ENCODE data around the gene CAB39.
A peak's percentile ranks its signal among the peaks of the same experiment; 100 is the strongest.

The CAB39 gene

DNA sequence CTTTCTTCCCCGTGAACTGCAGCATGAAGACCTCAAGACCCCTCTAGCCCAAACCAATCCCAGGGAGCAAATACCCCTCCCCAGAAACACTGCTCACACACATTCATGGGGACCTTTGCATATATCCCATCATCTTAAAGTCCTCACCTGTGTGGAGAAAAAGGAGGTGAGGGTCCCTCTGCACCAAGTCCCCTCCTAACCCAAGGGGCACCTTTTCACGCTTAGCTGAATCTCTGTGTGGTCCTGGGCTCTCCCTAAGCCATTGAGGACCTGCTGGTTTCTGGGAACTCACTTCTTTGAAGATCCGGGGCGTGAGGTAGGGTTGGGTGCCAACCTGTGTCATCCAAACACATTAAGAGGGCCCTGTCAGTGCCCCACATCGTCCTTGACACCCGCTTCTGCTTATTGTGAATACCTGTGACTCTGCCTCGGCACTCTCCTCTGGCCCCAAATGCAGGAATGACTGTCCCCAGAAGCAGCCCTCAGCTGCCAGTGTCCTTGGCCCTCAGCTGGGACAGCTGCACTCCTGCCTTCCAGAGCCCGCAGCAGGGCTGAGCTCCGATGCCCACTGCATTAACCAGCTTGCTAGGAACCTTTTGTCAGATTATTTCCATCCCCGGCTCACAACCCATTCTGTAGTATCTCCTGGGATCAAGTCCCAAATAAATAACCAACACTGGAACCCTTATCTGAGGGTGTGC is 110.8 kb downstream of the CAB39 start:
- no peak for DNase-seq

DNA sequence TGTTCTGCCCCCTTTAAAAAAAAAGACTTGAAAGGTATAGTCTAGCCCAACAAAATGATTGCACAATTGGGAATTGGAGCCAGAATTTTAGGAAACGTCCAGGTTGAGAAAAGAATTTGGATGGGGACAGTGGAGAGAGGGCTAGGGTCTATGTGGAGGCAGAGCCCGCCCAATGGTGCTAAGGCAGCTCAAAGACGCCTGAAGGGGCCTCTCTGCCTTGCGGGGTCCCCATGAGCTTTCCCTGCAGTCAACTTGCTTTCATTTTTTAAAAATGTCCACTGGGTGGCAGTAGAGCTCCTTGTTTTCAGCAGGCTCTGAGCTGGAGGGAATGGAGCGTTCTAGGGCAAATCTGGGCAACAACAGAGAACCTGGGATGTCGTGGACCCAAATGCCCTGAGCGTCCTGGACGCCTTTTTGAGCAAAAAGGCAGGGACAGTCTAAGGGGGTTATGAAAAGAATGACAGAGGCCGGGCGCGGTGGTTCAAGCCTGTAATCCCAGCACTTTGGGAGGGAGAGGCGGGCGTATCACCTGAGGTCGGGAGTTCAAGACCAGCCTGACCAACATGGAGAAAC is 111.8 kb downstream of the CAB39 start:
- DNase-seq, result peak; percentile 55

DNA sequence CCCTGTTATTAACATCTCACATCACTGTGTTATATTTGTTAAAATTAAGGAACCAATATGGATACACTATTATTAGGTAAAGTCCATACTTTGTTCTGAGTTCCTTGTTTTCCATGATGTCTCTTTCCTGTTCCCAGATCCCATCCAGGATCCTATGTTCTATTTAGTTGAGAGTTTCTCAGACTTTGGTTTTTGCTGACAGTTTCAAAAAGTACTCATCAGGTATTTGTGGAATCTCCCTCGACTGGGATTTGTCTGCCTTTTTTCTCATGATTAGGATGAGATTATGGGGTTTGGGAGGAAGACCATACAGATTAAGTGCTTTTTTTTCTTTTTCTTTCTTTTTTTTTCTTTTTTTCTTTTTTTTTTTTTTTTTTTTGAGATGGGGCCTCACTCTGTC is 112.7 kb downstream of the CAB39 start:
- no peak for DNase-seq

DNA sequence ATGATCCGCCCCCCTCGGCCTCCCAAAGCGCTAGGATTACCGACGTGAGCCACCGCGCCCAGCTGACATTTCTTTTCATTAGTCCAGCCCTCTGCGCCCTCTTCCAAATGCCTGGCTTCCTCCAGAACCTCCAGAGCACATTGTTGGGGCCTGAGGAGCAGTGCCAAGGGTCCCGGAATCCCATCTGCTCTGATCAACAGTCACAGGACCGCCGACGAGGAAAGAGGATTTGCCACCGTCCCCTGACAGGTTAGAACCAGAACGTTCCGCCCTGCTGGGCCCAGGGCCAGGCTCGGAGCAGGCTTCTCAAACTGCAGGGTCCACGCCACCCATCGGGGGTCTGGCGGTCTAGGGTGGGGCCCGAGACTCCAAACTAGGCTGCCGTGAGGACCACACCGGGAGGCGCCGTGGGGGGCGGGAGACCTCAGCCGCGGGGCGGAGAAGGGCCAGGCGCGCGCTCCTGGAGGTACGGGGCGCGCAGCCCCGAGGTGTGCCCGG is 115.2 kb downstream of the CAB39 start:
- no peak for DNase-seq

DNA sequence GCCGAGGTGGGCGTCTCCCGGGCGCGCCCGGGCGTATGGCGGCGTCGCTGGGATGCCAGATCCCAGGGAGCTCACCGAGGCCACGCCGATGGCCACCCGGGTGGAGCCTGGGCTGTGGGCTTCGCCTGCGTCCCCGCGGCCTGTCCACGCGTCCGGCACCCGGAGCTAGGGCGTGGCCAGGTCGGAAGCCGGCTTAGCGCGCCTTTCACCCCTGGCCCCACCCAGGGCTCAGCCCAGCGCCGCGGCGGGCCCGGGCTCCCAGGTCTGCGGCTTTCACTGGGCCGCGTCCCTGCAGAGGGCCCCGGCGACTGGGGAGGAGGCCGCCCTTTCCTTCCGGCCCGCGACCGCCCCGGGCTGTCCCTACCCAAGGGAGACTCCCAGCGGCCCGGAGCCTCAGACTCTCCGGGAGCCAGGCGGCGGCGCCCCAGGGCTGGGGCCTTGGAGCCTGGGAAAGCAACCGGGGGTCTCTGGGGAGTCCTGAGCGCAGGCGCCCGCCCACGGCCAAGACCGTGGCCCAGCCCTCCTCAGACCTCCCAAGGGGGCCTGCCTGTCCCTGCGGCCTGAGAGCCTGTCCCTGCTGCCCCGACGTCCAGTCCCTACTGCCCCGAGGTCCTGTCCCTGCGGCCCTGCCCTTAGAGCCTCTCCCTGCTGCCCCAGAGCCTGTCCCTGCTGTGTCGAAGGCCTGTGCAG is 115.8 kb downstream of the CAB39 start:
- DNase-seq, result no peak

DNA sequence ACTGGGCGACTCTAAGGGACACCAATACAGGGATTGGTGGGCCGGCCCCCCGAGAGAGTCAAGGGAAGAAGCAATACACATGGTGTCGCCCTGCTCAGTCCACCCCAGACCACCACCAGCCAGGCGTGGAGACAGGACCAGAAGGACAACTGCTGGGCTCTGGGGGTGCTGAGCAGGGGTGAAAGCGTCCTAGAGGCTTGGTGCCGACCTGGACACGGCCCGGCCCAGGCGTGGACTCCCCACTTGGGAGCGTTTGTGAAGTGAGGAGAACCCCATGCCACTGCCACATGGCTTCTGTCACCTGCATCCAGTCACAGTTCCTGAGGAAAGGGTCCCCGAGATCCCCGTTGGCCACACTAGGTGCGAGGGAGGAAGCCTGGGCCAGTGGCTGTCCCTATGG is 116.7 kb downstream of the CAB39 start:
- no peak for DNase-seq

DNA sequence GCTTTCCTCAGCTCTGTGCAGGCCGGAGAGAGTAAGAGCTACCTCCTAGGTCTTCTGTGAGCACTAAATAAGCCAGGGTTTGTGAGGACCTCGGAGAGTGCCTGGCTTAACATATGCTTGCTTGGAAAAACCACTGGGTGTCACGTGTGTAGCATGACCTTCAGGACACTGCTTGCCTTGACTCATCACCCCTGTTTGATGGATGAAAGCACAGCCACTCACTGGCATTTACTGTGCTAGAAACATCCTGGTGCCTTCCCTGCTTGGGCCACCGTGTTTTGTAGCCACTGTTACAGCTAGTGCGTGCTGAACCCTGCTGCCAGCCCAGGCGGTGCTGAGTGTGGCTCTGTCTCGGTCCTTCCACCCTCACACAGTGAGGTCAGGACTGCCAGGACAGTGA is 117.3 kb downstream of the CAB39 start:
- no peak for DNase-seq

DNA sequence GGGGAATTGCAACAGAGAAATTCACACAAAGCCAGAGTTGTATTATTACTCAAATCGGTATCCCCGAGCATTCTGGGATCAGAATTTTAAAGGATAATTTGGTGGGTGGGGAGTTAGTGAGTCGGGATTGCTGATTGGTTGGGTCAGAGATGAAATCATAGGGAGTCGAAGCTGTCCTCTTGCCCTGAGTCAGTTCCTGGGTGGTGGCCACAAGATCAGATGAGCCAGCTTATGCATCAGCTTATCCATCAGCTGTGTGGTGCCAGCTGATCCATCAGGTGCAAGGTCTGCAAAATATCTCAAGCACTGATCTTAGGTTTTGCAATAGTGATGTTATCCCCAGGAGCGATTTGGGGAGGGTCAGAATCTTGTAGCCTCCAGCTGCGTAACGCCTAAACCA is 117.8 kb downstream of the CAB39 start:
- DNase-seq, result no peak

DNA sequence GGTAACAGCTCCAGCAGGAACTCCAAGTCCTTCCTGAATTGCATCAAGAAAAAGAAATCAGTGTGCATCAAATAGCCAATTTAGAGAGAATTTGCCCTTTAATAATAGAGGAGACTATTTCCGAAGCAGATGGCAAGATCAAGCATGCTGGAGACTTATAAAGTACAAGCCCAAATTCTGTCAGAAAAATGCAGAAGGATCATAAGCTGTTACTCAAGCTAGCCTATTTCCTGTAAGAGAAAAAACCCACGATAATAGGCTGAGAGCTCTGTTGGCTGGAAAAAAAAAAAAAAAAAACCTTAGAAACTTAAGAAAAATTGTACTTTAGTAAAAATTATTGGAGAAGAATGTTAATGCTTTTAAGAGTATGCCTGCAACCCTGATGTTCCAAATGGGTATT is 127.7 kb downstream of the CAB39 start:
- no peak for DNase-seq

DNA sequence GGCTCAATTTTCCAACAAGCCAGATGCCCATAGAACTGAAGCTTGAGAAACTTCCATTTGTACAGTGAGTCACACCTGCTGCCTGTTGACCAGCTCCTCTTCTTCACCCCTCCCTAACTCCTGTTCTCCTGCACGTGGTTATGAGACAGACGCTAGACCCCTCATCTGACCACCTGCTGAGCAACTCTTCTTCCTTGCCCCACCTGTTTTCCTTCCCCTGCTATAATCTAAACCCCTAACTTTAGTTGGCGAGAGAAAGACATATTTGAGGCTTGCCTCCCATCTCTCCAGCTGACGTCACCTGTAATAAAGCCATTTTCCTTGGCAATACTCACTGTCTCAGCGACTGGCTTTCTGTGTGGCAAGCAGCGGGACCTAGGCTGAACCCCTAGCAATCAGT is 129.8 kb downstream of the CAB39 start:
- DNase-seq, result no peak

DNA sequence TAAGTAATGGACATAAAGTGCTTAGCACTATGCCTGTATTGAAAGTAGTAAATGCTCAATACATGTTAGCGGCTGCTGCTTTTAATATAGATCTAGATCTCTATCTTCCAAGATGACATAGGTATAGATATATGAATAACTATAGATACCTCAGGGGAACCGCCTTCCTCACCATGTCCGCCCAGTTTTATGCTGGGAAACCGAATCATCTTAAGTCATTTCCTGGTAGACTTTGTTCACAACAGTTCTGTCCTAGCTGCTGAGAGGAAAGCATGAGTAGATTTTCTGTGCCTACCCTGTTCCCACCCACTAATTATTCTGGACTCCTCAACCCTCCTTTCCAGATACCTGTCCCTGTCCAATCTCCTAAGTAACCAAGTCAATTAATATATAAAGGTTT is 130.5 kb downstream of the CAB39 start:
- DNase-seq, result no peak

DNA sequence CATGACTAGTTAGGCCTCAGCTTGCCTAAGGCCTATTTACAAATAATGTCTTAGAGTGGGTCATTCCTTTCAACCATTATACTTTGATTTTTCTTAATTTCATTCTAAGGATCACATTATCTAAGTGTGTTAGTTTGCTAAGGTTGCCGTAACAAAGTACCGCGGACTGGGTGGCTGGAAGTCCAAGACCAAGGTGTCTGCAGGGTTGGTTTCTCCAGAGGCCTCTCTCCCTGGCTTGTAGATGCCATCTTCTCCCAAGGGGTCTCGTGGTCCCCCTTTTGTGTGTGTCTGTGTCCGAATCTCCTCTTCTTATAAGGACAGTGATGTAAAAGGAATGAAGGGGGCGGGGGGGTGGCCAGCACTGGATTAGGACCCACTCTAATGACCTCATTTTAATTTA is 133.7 kb downstream of the CAB39 start:
- no peak for DNase-seq

DNA sequence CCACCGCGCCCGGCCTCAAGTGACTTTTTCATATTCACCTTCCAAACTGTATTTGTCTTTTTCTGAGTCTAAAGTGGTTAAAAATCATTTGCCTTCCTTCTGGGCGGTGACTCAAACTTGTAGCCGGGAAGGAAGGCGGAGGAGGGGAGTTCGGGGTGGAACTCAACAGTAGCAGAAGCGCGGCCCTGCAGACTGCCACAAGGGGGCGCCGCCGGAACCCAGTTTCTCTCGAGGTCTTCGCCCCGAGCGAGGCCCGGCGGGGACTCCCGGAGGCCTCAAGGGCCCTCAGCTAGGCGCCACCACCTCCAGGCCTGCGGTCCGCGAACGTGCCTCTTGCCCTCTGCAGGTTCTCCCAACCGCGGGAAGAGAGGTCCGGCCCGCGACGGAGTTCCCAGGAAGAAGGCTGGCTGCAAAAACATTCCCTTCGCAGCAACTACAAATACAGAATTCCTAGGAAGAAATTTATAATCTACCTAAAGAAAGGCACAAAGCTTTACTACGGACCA is 135.3 kb downstream of the CAB39 start:
- DNase-seq, result peak; percentile 88

DNA sequence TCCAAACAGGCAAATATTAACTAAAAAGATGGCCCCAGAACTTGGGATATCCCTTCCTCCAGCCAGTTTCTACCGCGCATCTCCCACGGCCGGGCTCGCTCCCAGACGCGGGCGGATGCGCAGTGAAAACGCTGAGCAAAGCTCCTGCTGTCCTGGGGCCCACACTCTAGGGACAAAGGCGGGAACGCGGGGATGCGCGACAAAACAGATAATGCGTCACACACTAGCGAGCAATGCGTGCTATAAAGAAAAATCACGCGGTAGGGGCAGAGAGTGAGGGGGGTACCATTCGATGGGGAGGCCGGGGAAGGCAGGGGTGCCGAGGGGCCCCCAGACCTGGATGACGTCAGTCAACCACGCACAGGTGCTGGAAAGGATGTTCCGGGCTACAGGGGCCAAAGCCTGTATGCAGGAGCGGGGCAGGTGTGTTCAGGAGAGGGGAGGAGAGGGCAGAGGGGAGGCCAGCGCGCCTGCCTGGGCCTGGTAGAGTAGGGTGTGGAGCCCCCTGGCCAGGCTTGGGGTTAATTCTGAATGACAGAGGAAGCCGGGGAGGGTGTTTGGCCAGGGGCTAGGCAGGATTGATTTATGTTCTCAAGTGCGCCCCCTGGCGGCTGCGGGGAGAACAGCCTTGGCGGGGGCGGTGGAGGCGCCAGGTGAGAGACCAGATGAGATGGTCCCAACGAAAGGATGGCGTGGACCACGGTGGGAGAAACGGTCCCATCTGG is 137.2 kb downstream of the CAB39 start:
- DNase-seq, result peak; percentile 79

DNA sequence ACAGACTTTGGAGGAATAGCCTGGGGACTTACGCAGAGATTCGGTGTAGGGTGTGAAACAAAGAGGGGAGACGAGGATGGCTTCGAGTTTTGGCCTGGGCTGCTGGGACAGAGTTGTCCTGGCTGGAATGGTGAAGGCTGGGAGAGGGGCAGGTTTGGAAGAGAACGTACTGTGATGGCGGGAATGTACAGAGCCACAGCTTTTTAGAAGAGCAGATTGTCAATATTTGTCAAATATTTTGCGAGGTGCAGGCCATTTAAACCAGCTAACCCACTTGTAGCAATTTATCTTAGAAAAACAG is 137.7 kb downstream of the CAB39 start:
- no peak for DNase-seq

DNA sequence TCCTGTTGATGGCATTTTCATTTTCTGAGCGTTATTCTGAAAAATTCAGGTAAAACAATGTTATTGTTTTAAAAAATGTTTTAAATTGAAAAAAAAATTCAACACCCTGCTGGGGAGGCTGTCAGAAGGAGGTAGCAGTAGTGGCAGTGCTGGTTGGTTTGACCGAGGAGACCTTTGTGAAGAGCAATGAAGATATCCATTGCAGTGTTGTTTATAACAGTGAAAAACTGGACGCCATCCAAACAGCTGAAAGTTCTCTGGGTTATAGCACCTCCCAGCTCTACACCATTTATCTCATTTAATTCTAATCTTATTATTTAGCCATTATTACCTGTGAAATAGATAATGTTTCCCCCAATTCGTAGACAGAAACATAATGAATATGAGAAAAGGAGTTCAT is 139.5 kb downstream of the CAB39 start:
- DNase-seq, result no peak

DNA sequence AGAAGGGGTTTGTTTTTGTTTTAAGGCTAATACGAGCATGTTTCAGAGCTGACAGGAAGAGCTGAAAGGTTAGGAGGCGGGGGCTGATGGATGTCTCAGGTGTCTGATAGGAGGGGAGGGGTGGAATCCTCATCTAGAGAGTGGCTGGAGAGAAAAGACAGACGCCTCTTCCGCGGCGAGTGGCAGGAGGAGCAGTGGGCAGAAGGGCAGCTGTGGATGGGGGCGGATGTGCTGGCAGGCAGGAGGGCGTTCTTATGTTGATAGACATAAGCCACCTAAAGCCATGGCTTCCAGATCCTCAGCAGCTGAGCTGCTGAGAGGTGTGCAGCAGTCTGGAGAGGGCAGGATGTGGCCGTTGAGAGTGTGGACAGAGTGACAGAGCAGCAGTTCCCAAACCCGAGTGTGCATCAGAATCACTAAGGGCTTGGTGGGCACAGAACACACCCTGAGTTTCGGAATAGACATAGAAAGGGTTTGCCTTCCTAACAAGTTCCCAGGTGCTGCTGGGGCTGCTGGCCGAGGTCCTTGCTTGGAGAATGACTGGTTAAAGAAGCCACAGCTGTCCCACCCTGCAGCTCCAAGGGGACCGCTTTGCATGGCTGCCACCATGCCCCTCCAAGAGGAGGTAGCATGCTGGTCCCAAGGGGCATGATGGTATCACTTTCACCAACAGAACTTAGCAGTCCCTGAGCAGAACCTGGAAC is 149.1 kb downstream of the CAB39 start:
- no peak for DNase-seq

DNA sequence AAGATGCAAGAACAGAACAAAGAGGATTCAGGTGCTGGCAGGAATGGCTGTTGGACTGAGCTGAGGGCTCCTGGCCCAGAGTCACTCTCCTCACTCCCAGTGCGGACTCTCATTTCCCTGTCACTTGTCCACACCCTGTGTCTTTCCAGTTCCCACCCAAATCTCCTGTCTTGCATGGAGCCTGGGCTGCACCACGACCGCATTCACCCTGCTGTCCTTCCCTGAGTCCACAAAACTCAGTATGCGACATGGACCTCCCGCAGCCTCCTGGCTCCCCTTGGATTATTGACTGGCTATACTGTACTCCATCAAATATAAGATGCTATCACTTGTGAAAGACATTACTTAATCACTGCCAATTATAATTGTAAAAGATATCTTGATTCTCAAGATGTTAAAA is 149.7 kb downstream of the CAB39 start:
- no peak for DNase-seq

DNA sequence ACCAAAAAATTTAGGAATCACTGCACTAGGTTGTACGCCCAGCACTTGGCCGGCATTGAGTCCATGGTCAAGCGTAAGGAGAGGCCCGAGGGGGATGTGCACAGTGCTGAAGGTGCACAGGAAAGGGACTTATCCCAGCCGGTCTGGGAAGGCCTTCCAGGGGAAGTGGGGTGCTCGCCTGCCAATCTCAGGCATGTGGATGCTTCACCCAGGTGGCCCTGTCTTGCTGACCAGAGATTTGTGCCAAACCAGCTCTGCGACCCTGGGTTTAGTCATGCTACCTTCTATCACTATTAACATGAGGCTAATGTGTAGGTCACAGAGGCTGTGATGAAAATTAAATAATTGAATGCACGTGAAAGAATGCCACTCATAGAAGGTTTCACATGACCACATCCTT is 150.4 kb downstream of the CAB39 start:
- DNase-seq, result no peak

DNA sequence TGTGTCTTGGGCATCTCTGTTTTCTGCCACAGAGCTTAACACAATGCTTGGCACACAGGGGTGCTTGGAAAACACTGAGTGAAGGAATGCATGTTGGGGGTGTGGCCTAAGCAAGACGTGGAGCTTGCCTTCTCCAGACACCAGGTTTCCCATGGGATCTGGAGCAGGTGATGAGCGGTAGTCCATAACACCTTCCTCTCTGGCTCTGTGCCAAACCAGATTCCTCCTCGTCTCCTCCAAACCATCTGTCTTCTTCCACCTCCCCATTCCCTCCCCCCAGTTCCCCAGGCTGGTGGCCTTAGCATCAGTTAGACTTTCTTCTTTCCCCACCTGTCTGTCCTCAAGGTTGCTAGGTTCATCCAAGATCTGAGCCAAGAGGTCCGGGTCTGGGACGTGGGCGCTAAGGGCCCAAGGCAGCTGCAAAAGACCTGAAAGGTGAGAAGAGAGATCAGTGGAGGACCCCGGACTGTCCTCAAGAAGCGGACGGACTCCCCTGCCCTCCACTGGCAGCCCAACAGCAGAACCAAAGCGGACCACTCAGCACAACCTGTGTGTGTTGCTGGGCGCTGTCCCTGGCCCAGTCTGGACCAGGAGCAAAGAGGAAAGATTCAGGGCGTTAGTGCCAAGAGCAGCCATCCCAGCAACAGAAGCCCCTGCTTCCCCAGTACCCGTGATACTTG is 150.9 kb downstream of the CAB39 start:
- DNase-seq, result no peak

DNA sequence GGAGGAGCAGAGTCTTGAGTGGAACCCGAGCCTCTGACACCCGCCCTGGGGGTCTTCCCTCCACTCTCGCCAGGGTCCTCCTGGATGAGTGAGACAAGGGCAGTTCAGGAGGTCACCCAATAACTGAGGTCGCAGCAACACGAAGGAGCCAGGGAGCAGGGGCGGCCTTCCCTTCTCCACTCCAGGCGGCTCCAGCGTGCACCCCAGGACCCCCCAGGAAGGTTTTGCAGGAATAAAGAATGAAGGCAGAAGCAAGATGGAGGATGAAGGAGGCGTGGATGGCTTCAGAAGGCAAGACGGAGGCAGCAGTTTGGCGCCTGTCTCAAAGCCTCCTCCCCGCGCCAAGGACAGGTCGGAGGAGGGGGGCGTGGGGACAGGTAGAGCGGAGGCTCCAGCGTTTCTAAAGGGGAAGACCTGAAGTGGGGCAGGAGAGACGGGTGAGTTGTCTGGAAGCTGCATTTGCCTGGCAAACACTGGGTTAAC is 151.5 kb downstream of the CAB39 start:
- DNase-seq, result no peak

DNA sequence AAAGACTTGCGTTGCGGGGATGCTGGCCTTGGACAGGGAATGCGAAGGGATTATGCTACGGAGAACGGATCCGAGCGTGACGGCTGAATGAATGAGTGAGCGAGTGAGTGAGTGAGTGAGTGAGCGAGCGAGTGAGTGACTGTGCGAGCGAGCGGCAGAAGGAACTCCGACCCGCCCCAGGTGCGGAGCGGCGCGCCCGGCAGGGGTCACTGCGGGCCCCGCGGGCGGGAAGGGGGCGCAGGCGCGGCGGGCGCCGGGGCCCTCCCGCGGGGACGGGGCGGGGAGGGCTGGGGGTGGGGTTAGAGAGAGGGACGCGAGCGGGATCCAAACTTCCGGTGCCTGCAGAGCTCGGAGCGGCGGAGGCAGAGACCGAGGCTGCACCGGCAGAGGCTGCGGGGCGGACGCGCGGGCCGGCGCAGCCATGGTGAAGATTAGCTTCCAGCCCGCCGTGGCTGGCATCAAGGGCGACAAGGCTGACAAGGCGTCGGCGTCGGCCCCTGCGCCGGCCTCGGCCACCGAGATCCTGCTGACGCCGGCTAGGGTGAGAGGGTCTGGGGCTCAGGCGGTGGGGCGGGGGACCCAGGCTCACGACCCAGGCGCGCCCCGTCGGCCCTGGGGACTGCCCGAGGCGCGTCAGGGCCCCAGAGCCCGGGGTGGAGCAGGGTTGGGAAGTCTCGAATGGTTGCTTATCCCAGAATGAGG is 152.1 kb downstream of the CAB39 start, which contains the start of gene ITM2C:
Gene ITM2C, plus strand, starts transcription at position 338 of the 702 bp plus-strand sequence. Its CDS starts 84 bp downstream, at position 422.
- DNase-seq, result peak; percentile 82
